Measurements from ENCODE around the gene ZSCAN25.
A peak's percentile ranks its signal among the peaks of the same experiment; 100 is the strongest.
"Not testable (repeated sequence)": the region's sequence is repeated elsewhere in the genome, so short reads cannot be mapped to it uniquely, and the experiment has no call there.

ZSCAN25 gene

DNA sequence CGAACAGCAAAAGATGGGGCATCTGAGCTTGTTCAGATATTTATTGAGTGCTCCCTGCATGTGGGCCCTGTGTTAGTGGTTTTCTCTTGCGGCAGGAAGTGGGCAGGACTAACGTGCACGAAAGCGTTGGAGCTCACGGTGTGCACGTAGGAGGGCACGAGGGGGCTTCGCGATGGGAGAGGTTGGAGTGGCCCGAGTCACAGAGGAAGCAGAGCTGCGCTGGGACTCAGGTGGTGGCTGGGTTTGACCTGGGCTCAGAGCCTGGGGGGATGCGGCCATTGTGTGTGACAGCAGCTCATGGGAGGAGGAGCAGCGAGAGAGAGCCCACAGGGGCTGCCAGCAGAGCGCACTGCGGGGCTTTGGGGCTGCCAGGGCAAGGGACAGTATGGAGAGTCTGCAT is 7.7 kb downstream of the ZSCAN25 start:
- no peak for TF ChIP-seq POLR2A (IDR thresholded peaks at IDR 0.05; ENCODE audit: low read depth, low read length)
- DNase-seq (ENCODE audit: insufficient read length, low spot score) (no peak), FAIRE-seq (no peak)

DNA sequence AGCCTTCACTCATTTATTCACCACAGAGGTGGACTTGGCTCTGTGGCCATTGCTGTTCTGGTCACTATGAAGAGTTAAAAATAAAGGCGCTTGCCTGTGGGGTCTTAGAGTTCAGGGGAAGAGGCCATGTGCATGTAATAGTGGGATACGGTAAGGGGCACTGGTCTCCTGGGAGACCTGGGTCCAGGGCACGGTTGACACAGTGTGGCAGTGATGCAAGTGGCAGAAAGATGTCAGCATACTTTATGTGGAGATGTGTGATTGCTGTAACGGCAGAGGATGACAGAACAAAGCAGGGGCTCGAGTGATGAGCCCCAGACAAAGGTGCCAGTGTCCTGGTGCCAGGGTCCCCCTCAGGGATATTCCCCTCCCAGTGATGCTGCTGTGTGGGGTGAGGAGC is 8.6 kb downstream of the ZSCAN25 start:
- FAIRE-seq, result no peak
- no peak for TF ChIP-seq POLR2A (IDR thresholded peaks at IDR 0.05; ENCODE audit: low read depth, low read length)
- DNase-seq (ENCODE audit: insufficient read length, low spot score), result no peak

DNA sequence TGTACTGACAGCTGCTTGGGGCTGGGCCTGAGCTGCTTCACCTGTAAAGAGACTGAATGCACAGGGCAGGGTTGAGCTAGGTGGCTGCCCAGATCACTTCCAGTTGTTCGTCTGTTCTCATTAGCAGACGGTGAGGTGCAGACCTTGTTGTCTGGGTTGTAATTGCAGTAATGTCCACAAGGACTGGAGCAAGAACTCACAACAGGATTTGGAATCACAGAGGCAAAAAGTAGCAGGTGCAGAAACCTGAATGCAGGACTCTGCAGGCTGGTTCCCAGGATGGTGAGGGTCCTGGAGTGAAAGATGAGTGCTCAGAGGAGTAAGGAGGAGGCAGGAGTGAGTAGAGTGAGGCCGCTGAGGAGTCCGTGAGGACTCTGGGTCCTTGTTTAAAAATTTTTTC is 9.2 kb downstream of the ZSCAN25 start:
- FAIRE-seq (no peak), DNase-seq (ENCODE audit: insufficient read length, low spot score) (no peak)
- TF ChIP-seq POLR2A (IDR thresholded peaks at IDR 0.05; ENCODE audit: low read depth, low read length), result no peak

DNA sequence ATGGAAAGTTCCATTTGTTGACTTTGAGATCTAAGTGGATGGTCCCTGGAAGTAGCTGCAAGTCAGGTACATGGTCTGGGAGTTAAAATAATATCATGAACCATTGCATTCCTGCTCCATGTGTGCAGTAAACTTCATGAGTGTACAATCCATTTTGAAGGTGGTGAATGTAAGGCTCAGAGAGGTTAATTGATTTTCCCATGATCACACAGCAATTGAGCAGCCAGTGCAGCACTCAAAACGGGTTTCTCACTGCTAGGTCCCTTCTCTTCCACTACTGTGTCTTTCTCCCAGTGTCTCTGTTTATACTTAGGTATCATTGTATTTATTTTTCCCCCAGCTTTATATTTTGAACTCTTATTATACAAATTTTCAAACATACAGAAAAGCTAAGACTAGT is 9.9 kb downstream of the ZSCAN25 start:
- no peak for TF ChIP-seq POLR2A (IDR thresholded peaks at IDR 0.05; ENCODE audit: low read depth, low read length)
- no peak for FAIRE-seq
- no peak for DNase-seq (ENCODE audit: insufficient read length, low spot score)

DNA sequence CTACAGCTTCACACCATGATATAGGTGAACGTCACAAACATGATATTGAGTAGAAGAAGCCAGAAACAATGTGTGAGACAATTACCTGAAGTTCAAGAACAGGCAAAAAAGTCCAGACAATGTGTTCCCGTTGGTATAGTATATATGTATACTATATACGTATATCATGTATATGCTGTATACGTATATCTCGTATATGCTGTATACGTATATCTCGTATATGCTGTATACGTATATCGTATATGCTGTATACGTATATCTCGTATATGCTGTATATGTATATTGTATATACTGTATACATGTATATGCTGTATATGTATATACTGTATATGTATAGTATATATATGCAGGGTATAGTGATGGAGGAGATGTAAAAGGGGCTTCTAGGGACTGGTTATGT is 10.8 kb downstream of the ZSCAN25 start:
- no peak for FAIRE-seq
- no peak for DNase-seq (ENCODE audit: insufficient read length, low spot score)
- TF ChIP-seq POLR2A (IDR thresholded peaks at IDR 0.05; ENCODE audit: low read depth, low read length), result no peak

DNA sequence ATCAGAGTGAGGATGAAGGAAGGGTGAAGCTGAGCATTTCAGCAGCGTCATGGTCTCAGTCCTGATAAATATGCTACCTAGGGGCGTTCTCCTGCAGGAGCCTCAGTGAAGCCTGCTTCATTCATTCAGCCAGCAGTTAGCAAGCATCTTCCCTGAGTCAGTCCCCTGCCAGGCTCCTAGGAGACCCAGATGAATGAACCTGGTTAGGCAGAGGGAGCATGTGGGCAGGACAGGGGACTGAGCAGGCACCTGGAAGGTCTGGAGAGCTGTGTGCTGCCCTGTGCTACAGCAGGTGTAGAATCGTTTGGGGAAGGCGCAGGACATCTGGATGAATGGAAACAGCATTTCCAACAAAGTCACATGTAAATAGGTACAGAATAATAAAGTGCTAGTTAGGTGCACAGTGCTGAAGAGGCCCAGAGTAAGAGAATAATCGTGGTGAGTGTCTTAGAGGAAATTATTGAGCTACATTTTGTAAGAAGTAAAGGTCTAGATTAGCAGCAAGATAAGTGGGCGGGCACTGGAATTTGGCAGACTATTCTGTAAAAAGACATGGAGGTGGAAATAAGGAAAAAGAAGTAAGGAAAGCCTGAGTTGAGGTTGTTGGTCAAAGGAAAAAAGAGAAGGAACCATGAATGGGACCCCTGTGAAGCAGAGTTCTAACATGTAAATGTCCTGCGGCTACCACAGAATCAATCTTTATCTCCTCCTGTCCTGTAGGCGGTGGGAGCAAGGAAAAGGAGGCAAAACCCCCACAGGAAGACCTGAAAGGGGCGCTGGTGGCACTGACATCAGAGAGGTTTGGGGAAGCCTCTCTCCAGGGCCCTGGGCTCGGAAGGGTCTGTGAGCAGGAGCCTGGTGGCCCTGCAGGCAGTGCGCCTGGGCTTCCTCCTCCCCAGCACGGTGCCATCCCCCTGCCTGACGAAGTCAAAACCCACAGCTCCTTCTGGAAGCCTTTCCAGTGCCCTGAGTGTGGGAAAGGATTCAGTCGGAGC is 12.0 kb downstream of the ZSCAN25 start:
- TF ChIP-seq POLR2A (IDR thresholded peaks at IDR 0.05; ENCODE audit: low read depth, low read length), result no peak
- no peak for FAIRE-seq
- DNase-seq (ENCODE audit: insufficient read length, low spot score), result no peak

DNA sequence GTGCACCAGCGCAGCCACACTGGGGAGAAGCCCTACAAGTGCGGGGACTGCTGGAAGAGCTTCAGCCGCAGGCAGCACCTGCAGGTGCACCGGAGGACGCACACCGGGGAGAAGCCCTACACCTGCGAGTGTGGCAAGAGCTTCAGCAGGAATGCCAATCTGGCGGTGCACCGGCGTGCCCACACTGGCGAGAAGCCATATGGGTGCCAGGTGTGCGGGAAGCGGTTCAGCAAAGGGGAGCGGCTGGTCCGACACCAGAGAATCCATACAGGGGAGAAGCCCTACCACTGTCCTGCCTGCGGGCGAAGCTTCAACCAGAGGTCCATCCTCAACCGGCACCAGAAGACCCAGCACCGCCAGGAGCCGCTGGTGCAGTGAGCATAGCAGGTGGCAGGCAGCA is 12.9 kb downstream of the ZSCAN25 start:
- no peak for TF ChIP-seq POLR2A (IDR thresholded peaks at IDR 0.05; ENCODE audit: low read depth, low read length)
- no peak for DNase-seq (ENCODE audit: insufficient read length, low spot score)
- no peak for FAIRE-seq

DNA sequence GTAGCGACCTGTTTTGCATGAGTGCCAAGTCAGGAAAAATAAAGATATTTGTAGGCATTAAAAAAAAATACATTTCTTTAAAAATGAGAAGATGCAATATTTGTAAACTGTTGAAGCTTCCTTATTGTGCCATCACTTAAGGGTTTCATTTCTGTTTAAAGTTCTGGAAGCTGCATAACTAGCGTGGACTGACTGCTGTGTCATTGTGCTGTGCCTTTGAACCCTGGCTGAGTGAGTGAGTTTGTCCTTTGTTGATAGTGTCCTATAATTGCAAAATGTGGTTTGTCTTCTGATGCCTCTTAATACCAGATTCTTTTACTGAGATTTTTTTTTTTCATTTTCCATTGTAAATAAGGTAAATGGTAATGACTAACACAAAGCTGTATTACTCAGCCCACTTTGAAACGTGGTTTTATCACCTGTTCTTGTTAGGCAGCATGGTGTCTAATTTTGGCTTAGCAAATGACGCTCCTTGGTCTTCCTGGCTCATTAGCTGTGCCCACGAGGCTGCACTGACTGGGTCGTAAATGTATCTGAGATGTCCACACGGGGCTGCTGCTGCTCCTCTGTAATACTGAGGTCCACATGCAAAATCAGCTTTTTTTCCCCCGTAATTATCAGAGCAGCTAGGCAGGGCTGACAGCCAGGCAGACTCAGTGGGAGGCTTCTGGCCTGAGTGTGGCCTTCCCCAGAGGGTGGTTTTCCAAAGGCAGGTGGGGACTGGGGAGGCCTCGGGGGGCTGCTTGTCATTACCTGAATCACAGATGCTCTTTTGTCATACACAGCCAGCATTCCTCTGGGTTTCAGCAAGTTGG is 14.8 kb downstream of the ZSCAN25 start:
- no peak for TF ChIP-seq POLR2A (IDR thresholded peaks at IDR 0.05; ENCODE audit: low read depth, low read length)
- FAIRE-seq, result no peak
- no peak for DNase-seq (ENCODE audit: insufficient read length, low spot score)

DNA sequence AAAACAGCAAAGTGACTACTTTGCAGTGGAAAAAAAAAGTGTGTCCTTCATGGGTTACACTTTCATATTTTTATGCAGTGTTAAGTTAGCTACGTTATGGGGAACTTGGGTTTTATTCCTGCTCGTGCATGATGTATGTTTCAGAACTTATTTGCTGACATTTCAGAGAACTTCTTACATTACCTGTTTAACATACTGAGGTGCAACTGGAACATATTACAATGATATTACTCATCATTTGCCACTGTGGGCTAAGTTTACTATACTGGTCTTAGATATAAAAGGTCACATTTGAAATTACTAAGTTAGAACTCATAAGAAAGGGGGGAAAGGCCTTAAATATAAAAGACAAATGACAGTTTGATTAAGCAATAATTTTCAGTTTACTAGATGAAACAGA is 20.7 kb downstream of the ZSCAN25 start:
- not testable (repeated sequence) for DNase-seq (ENCODE audit: insufficient read length, low spot score); FAIRE-seq

DNA sequence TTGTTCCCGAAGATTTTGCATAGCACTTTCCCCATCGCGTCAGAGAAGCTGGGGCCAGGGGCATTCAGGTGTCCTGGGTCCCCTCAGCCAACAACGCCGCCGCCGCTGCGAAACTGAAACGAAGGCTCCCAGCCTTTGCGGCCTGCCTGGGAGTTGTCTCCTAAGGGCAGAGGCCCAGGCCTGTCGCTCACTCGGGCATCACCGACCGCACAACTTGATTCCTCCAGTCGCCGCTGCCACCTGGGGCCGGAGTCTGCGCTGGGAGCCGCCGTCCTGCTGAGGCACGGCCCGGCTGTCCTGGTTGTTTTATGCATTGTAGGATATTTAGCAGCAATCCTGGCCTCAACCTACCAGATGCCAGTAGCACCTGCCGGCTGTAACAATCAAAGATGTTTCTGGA is 22.0 kb downstream of the ZSCAN25 start:
- DNase-seq (ENCODE audit: insufficient read length, low spot score), result no peak
- FAIRE-seq, result no peak

DNA sequence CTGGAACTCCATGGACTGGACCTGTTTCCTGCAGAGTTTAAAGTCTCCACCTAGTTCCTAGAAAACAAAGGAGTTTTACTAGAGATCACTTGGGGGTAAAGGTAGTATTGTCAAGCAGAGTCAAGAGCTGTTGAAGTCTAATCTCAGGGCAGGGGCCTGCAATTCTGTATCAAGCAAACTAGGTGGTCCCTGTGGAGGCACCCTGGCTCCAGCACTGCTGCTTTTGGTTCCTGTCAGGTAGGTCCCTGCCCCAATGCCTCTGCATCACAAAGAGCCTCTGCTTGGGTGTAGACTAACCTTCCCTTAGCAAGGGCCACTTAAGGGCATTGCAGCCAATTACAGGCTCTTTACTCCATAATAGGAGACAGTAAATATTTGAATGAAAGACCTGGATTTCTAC is 22.5 kb downstream of the ZSCAN25 start:
- DNase-seq (ENCODE audit: insufficient read length, low spot score), result no peak
- FAIRE-seq, result no peak
- TF ChIP-seq POLR2A (IDR thresholded peaks at IDR 0.05; ENCODE audit: low read depth, low read length), result no peak

More for the DNA sequence above, 22.0 kb downstream of the ZSCAN25 start:
- TF ChIP-seq POLR2A (IDR thresholded peaks at IDR 0.05; ENCODE audit: low read depth, low read length), result no peak

DNA sequence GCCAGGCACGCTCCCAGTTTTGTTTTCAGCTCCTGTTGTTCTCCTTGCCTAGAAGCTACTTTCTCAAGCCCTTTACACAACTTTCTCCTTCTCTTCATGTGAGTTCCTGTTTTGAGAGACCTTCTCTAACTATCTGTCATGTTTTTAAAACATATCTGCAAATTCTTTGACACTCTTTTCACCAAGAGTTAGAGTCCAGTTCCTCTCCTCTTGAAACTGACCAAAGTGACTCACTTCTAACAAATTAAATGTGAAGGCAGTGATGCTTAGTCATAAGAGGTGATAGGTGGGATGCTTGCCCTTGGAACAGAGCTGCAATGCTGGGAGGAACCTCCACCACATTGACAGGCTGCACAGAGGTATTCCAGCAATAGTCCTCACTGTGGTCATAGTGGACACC is 25.3 kb downstream of the ZSCAN25 start:
- FAIRE-seq (no peak), DNase-seq (ENCODE audit: insufficient read length, low spot score) (peak; percentile 20)
- no peak for TF ChIP-seq POLR2A (IDR thresholded peaks at IDR 0.05; ENCODE audit: low read depth, low read length)

DNA sequence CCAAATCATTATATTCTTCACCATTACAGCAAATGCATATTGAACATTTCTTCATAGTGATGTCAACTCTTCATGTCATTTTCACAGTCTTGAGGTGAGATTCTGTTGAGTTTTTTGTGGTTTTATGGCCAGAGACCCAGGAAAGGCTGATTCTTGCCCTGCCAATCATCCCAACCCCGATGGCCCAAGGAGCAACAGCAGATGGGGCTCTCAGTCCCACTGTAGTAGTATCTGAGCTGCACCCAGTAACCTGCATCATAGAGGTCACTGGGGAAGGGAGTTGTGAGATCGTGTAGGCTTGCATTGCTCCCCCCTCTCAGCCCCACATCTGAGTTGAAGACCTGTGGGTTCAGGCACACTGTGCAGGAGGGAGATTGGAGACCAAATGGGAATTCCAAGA is 26.7 kb downstream of the ZSCAN25 start:
- FAIRE-seq, result no peak
- no peak for DNase-seq (ENCODE audit: insufficient read length, low spot score)
- no peak for TF ChIP-seq POLR2A (IDR thresholded peaks at IDR 0.05; ENCODE audit: low read depth, low read length)

DNA sequence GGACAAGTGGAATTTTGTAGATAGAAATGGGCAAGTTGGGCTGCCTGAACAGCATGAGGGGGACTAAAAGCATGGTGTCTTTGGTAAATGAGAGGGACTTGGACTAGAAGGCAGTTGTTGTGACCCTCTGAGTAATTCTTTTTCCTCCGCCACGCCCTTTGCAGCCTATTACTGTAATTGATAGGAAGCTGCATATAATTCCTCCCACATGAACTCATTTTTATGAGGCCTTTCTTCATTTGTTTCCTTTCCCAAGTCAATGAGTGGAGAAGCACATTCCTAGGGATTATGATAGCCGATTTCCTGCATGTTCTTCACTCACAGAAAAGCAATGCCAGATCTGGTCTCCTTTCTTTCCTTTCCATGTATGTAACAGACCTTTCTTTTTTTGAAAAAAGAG is 27.7 kb downstream of the ZSCAN25 start:
- no peak for TF ChIP-seq POLR2A (IDR thresholded peaks at IDR 0.05; ENCODE audit: low read depth, low read length)
- FAIRE-seq (no peak), DNase-seq (ENCODE audit: insufficient read length, low spot score) (no peak)

Data from H54 (cell line).